Prostate gland (tissue), 2 donors: Measurements from ENCODE around the gene TMEM9B. TPM values are rescaled to one million over a fixed set of nuclear protein-coding genes. Genes with fewer than 3 reads are reported as not detected.

ENCODE experiments used
- DNase-seq: peaks from one replicate; pipeline ENCODE4 v3.0.0-alpha.2; 2019; ENCODE audit warnings: low spot score
- H3K27ac ChIP-seq, 2 donors: fragments of 200-600 bp; sonication (generic); 2 replicates each; pipeline ENCODE4 v1.5.1; 2017 to 2019
- H3K27me3 ChIP-seq: fragments of 200-600 bp; sonication (generic); replicated peaks from 2 replicates; pipeline ENCODE4 v1.5.1; 2019; ENCODE audit not compliant: insufficient read depth
- H3K36me3 ChIP-seq, 2 donors: fragments of 200-600 bp; sonication (generic); 1 replicate in 1 of 2; 2 replicates in 1 of 2; pipeline versions ENCODE4 v1.5.1 to v1.8.1; 2017 to 2019
- H3K4me1 ChIP-seq: fragments of 200-600 bp; sonication (generic); replicated peaks from 2 replicates; pipeline ENCODE4 v1.5.1; 2019
- H3K4me3 ChIP-seq, 2 donors: fragments of 200-600 bp; sonication (generic); 2 replicates each; pipeline ENCODE4 v1.5.1; 2017 to 2019
- H3K9me3 ChIP-seq: fragments of 200-600 bp; sonication (generic); 2 replicates; pipeline ENCODE4 v1.5.1; 2017
- POLR2A ChIP-seq: fragments of 450-650 bp; IDR thresholded peaks from one replicate; pipeline ENCODE4 v1.6.1; 2016; ENCODE audit warnings: antibody characterized with exemption, mild to moderate bottlenecking
- POLR2AphosphoS5 ChIP-seq: sonication (generic); formaldehyde crosslinking; IDR thresholded peaks from one replicate; pipeline ENCODE4 v1.6.1; 2017; ENCODE audit warnings: antibody characterized with exemption
- WGBS: methylation state at CpG from one replicate; pipeline ENCODE4 v1.1.5; 2018; 5-methylcytosine and 5-hydroxymethylcytosine counted together
- intact Hi-C: fragments of 100-400 bp; cut with DNase I; formaldehyde crosslinking; loops from one replicate; pipeline ENCODE4 v1.14.2; 2022
- total RNA-seq, 2 donors: library from RNA; depleted of rRNA; stranded (reverse); fragments of >200 nt; gene quantifications; one replicate each; pipeline ENCODE4 v1.1.0, GENCODE V29; 2016
- TF ChIP-seq, protein P1 (sequence below), 4 experiments: fragments of 200-600 bp in 2 of 4; fragments of 450-650 bp in 2 of 4; sonication (generic) in 2 of 4; IDR thresholded peaks; 1 replicate in 3 of 4; 2 replicates in 1 of 4; pipeline ENCODE4 v1.5.1; 2016 to 2019; ENCODE audit warnings: antibody characterized with exemption in 4 of 4, mild to moderate bottlenecking in 2 of 4, moderate library complexity in 2 of 4

TMEM9B gene
- total RNA-seq, 2 donors from 2014 or later: 51.3 to 58.9 TPM

DNA sequence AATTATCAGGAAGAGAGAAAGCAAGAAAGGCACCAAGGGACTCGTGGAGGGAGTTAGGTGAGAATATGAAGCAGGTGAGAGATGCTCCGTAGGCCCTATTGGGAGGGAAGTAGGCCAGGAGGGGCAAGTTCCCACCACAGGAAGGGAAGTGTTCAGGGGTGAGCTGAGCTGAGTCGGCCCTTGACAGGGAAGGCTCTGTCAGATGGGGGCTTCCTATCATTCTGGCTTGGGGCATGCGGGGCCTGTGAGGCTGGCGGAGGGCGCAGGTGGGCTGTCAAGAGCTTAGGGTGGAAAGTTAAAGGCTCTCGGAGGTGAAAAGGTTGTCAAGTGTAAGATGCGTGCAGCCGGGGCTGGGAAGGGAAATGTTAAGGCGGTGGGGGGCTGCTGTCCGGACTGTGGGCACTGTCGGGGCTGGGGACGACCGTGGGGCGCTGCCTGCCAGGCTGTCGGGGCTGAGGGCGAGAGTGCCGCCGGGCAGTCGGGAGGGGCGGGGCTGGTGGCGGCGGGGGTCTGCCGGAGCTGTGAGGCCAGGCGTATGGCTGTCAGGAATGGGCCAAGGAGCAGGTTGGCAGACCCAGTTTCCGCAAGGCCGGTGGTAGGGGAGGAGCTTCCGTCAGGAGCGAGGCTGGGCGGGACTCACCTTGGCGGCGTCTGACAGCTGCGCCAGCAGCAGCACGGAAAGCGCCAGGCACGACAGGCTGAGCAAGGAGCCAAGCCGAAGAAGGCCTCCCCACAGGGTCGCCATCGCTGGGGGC is 496 bp downstream of the TMEM9B start:
- intact Hi-C loops: loop anchor here (5.0 kb wide), 1 partner anchor 281 kb away; the partner anchor contains the start of genes RPL27A and TRIM66
- TF ChIP-seq POLR2A: no peak
- TF ChIP-seq, protein P1, sequence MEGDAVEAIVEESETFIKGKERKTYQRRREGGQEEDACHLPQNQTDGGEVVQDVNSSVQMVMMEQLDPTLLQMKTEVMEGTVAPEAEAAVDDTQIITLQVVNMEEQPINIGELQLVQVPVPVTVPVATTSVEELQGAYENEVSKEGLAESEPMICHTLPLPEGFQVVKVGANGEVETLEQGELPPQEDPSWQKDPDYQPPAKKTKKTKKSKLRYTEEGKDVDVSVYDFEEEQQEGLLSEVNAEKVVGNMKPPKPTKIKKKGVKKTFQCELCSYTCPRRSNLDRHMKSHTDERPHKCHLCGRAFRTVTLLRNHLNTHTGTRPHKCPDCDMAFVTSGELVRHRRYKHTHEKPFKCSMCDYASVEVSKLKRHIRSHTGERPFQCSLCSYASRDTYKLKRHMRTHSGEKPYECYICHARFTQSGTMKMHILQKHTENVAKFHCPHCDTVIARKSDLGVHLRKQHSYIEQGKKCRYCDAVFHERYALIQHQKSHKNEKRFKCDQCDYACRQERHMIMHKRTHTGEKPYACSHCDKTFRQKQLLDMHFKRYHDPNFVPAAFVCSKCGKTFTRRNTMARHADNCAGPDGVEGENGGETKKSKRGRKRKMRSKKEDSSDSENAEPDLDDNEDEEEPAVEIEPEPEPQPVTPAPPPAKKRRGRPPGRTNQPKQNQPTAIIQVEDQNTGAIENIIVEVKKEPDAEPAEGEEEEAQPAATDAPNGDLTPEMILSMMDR (IDR thresholded peaks at IDR 0.05): no peak
- no peak for TF ChIP-seq POLR2AphosphoS5

DNA sequence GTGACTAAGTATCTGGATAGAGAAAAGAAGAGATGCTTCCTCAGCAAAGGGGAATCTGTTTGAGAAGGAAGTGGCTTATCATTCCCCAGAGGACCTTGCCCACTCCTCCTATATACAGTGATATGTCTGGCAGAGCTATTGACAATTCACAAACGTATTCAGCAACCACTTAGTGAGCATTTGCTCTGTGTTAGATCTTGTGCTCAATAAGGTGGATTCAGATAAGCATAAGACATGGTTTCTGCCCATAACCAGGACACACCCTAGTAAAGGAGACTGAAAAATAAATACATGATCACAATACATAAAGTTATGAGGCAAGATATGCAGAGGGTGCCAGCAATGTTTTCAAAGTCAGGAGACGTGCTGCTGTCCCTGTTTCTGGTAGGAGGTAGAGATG is 1.4 kb downstream of the TMEM9B start:
- Histone ChIP-seq H3K4me1 (no peaks in the 10 kb centered on the region), H3K4me3 (peak overlapping the region in 1 of 2 donors; percentile 87), H3K27me3 (no peaks in the 10 kb centered on the region), H3K9me3 (no peaks in the 10 kb centered on the region), H3K36me3 (no peaks in the 10 kb centered on the region), H3K27ac (peak overlapping the region; percentile 91 to 93)
- TF ChIP-seq, protein P1 (IDR thresholded peaks at IDR 0.05): no peak
- no peak for TF ChIP-seq POLR2A
- WGBS: 11% methylated on average over 2 of the region's 2 CpGs
- peak; percentile 19 for DNase-seq
- intact Hi-C loops: loop anchor here (5.0 kb wide), 1 partner anchor 281 kb away; the partner anchor contains the start of genes RPL27A and TRIM66

More for the DNA sequence above, 496 bp downstream of the TMEM9B start:
- no peaks in the 10 kb centered on the region for H3K9me3 ChIP-seq
- H3K4me3 ChIP-seq: peak overlapping the region; percentile 77 to 87
- no peaks in the 10 kb centered on the region for H3K27me3 ChIP-seq
- WGBS: 2% methylated on average over 27 of the region's 39 CpGs
- peak; percentile 83 for DNase-seq
- H3K27ac ChIP-seq: peak overlapping the region; percentile 91 to 93
- no peaks in the 10 kb centered on the region for H3K4me1 ChIP-seq
- H3K36me3 ChIP-seq: no peaks in the 10 kb centered on the region

DNA sequence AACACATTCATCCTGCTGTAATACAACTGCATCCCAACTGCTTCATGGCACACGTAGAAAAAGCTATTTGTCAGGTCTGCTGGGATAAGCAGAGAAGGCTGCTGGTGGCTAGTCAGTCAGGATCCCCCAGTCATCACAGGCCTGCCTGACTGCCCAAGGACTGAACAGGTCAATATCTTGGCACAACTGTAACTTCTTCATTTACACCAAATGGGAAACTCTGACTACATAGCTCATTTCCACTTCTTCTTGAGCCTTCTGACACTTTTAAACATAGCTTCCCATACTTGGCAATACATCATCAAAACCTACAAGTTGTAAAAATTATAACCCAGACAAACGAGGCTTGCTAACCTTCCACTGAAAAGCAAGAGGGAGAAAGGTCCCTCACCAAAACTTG is 2.8 kb downstream of the TMEM9B start:
- Histone ChIP-seq H3K36me3 (no peaks in the 10 kb centered on the region), H3K27ac (no peak overlapping the region)

DNA sequence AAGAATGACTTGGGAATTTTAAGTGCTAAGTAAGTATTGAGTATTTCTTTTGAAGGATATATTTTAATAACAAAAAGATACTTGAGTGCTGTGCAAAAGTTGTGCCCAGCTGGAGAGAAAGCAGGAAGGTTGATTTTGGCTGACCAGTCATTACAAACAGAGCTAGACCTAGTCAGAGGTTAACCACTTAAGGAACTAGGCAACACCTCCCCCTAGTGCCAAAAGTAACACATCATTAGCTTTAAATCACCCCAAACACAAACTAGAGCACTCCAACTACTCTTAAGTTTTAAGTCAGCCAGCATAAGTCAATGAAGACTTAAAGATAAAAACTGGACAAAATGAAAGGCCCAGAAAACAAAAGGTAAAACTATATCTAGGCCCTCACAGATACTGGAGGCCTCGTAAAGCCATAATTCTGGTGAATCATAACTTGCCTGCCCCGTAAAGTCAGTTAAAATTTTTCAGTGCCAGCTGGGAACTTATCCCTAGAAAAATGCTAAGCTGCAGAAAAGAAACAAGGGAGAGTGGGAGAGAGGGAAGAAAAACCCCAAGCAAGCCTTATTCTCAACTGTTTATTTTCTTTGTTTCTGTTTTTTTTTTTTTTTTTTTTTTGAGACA is 4.6 kb downstream of the TMEM9B start:
- Histone ChIP-seq H3K4me3 (no peak overlapping the region), H3K36me3 (no peaks in the 10 kb centered on the region), H3K27ac (peak overlapping the region; percentile 48 to 53), H3K4me1 (no peaks in the 10 kb centered on the region), H3K9me3 (no peaks in the 10 kb centered on the region), H3K27me3 (no peaks in the 10 kb centered on the region)
- DNase-seq: peak; percentile 40
- WGBS: 25% methylated on average over 2 of the region's 2 CpGs
- intact Hi-C loops: loop anchor here (2.0 to 5.0 kb wide), 3 partner anchors 43 to 277 kb away; partner anchors contain the start of genes RPL27A and TRIM66
- TF ChIP-seq, protein P1 (IDR thresholded peaks at IDR 0.05): peak in 3 of 4 experiments; percentile 32 to 74 (median 66)
- peak; percentile 53 for TF ChIP-seq POLR2AphosphoS5
- no peak for TF ChIP-seq POLR2A

More for the DNA sequence above, 2.8 kb downstream of the TMEM9B start:
- 64% methylated on average over 2 of the region's 2 CpGs for WGBS
- Histone ChIP-seq H3K4me1 (no peaks in the 10 kb centered on the region), H3K4me3 (no peak overlapping the region), H3K9me3 (no peaks in the 10 kb centered on the region), H3K27me3 (no peaks in the 10 kb centered on the region)
- TF ChIP-seq POLR2A: no peak
- TF ChIP-seq POLR2AphosphoS5: no peak
- TF ChIP-seq, protein P1 (IDR thresholded peaks at IDR 0.05): no peak
- intact Hi-C loops: loop anchor here (5.0 kb wide), 1 partner anchor 279 kb away; the partner anchor contains the start of genes RPL27A and TRIM66
- DNase-seq: no peak
